SK-N-SH (cell line): Measurements from ENCODE around the gene RPL7A. TPM values are rescaled to one million over a fixed set of nuclear protein-coding genes. Genes with fewer than 3 reads are reported as not detected.

Experiments used
- CTCF ChIA-PET: fragments of 300-600, 350-600 bp; formaldehyde crosslinking; extraction: SDS; loops from one replicate; lab custom pipeline; 2021; lab: Yijun Ruan, JAX
- POLR2A ChIA-PET: fragments of 350-600 bp; sonication (Branson Sonifier 250); formaldehyde crosslinking; extraction: SDS; loops from one replicate; lab custom pipeline; 2020; ENCODE audit warnings: antibody characterized with exemption, inconsistent platforms; lab: Yijun Ruan, JAX
- DNase-seq: peaks from one replicate; pipeline ENCODE4 v3.0.0; 2012
- H2AFZ ChIP-seq: fragments of 200-600 bp; sonication (generic); 2 replicates; pipeline ENCODE4 v1.8.1; 2016; ENCODE audit warnings: antibody characterized with exemption, mild to moderate bottlenecking, low read depth
- H3F3A ChIP-seq: fragments of 200-600 bp; sonication (generic); replicated peaks from 2 replicates; pipeline ENCODE3; 2016; ENCODE audit warnings: antibody characterized with exemption, mild to moderate bottlenecking; ENCODE audit not compliant: insufficient read depth
- H3K27ac ChIP-seq, 2 experiments: fragments of 200-500 bp in 1 of 2; fragments of 200-600 bp in 1 of 2; sonication (Bioruptor generic) in 1 of 2; sonication (generic), shearing (Covaris generic) in 1 of 2; 2 replicates each; pipeline versions ENCODE4 v1.5.1 to v1.6.1; 2014 to 2016; ENCODE audit warnings: low read depth in 2 of 2, inconsistent platforms in 1 of 2, low read length in 1 of 2, mild to moderate bottlenecking in 1 of 2, mixed read lengths in 1 of 2
- H3K27me3 ChIP-seq: fragments of 200-600 bp; sonication (generic), shearing (Covaris generic); 2 replicates; pipeline ENCODE4 v1.6.1; 2016; ENCODE audit warnings: mixed run types; ENCODE audit not compliant: insufficient read depth
- H3K36me3 ChIP-seq, 2 experiments: fragments of 200-500 bp in 1 of 2; fragments of 200-600 bp in 1 of 2; sonication (Bioruptor generic) in 1 of 2; sonication (generic) in 1 of 2; replicated peaks in 1 of 2; 2 replicates each; pipeline versions ENCODE3 to v1.5.1; 2014 to 2016; ENCODE audit warnings: low read length in 1 of 2, mild to moderate bottlenecking in 1 of 2; ENCODE audit not compliant: insufficient read depth in 2 of 2, control insufficient read depth in 1 of 2
- H3K4me1 ChIP-seq, 2 experiments: fragments of 200-500 bp in 1 of 2; fragments of 200-600 bp in 1 of 2; sonication (Bioruptor generic) in 1 of 2; sonication (generic), shearing (Covaris generic) in 1 of 2; 2 replicates each; pipeline versions ENCODE4 v1.5.1 to v1.6.1; 2014 to 2016; ENCODE audit warnings: low read depth in 1 of 2, low read length in 1 of 2, mixed run types in 1 of 2; ENCODE audit not compliant: insufficient read depth in 2 of 2, control insufficient read depth in 1 of 2
- H3K4me2 ChIP-seq: fragments of 200-600 bp; sonication (generic), shearing (Covaris generic); 2 replicates; pipeline ENCODE4 v1.6.1; 2017; ENCODE audit warnings: mixed run types
- H3K4me3 ChIP-seq, 2 experiments: fragments of 200-500 bp in 1 of 2; fragments of 200-600 bp in 1 of 2; sonication (Bioruptor generic) in 1 of 2; sonication (generic), shearing (Covaris generic) in 1 of 2; 2 replicates each; pipeline versions ENCODE4 v1.5.1 to v1.8.1; 2014 to 2016; ENCODE audit warnings: low read depth in 2 of 2, inconsistent platforms in 1 of 2, low read length in 1 of 2, mild to moderate bottlenecking in 1 of 2, mixed read lengths in 1 of 2, moderate library complexity in 1 of 2
- H3K79me2 ChIP-seq: fragments of 200-600 bp; sonication (generic); 2 replicates; pipeline ENCODE4 v1.8.1; 2017; ENCODE audit warnings: mild to moderate bottlenecking; ENCODE audit not compliant: insufficient read depth
- H3K9ac ChIP-seq: fragments of 200-600 bp; sonication (generic); 2 replicates; pipeline ENCODE4 v1.6.1; 2017; ENCODE audit warnings: mixed run types
- H3K9me2 ChIP-seq: fragments of 200-600 bp; sonication (generic); 2 replicates; pipeline ENCODE4 v1.6.1; 2017; ENCODE audit warnings: mixed run types
- H3K9me3 ChIP-seq: fragments of 200-600 bp; sonication (generic); 2 replicates; pipeline ENCODE4 v1.6.1; 2017; ENCODE audit warnings: mixed run types, mild to moderate bottlenecking, moderate library complexity
- H4K20me1 ChIP-seq: fragments of 200-600 bp; sonication (generic); 2 replicates; pipeline ENCODE4 v1.6.1; 2017; ENCODE audit warnings: mild to moderate bottlenecking, mixed run types; ENCODE audit not compliant: insufficient read depth
- ELF1 ChIP-seq: IDR thresholded peaks from 2 replicates; pipeline ENCODE4 v1.4.0; 2012
- EP300 ChIP-seq, 2 experiments: IDR thresholded peaks; 2 replicates each; pipeline versions ENCODE4 v1.4.0 to v1.6.1; 2012; ENCODE audit warnings: borderline replicate concordance in 1 of 2, low read depth in 1 of 2, low read length in 1 of 2
- EZH2phosphoT487 ChIP-seq: fragments of 200-600 bp; sonication (generic); IDR thresholded peaks from 2 replicates; pipeline ENCODE4 v1.6.1; 2017; ENCODE audit warnings: low read depth, mixed run types, mild to moderate bottlenecking, antibody characterized with exemption, moderate library complexity, borderline replicate concordance
- FOSL2 ChIP-seq: IDR thresholded peaks from 2 replicates; pipeline ENCODE4 v1.4.0; 2012; ENCODE audit warnings: low read depth, mild to moderate bottlenecking, moderate library complexity, borderline replicate concordance
- FOXJ3 ChIP-seq: sonication (generic); formaldehyde crosslinking; IDR thresholded peaks from 2 replicates; pipeline ENCODE4 v1.5.1; 2020; ENCODE audit warnings: mild to moderate bottlenecking, missing genetic modification reagents
- FOXM1 ChIP-seq: IDR thresholded peaks from 2 replicates; pipeline ENCODE4 v1.4.0; 2012; ENCODE audit warnings: low read depth, mild to moderate bottlenecking
- GATA2 ChIP-seq: sonication (generic); formaldehyde crosslinking; IDR thresholded peaks from 2 replicates; pipeline ENCODE4 v1.5.0; 2020; ENCODE audit warnings: mild to moderate bottlenecking, missing genetic modification reagents
- JUND ChIP-seq: IDR thresholded peaks from 2 replicates; pipeline ENCODE4 v1.4.0; 2012
- MEF2A ChIP-seq: IDR thresholded peaks from 2 replicates; pipeline ENCODE4 v1.4.0; 2012; ENCODE audit warnings: low read depth, borderline replicate concordance
- NFIC ChIP-seq: IDR thresholded peaks from 2 replicates; pipeline ENCODE4 v1.4.0; 2012; ENCODE audit warnings: borderline replicate concordance
- POLR2AphosphoS5 ChIP-seq: IDR thresholded peaks from 2 replicates; pipeline ENCODE4 v1.6.1; 2012; ENCODE audit warnings: low read depth, low read length
- RCOR1 ChIP-seq: fragments of 150-350 bp; IDR thresholded peaks from 2 replicates; pipeline ENCODE4 v1.6.1; 2017; ENCODE audit warnings: antibody characterized with exemption, low read length
- RFX5 ChIP-seq: IDR thresholded peaks from 2 replicates; pipeline ENCODE4 v1.6.1; 2012; ENCODE audit warnings: mild to moderate bottlenecking, improper control_type of control experiment, low read length
- TAF1 ChIP-seq: IDR thresholded peaks from 2 replicates; pipeline ENCODE4 v1.6.1; 2012; ENCODE audit warnings: low read depth, mild to moderate bottlenecking, low read length, moderate library complexity, borderline replicate concordance
- TEAD4 ChIP-seq: IDR thresholded peaks from 2 replicates; pipeline ENCODE4 v1.4.0; 2012; ENCODE audit warnings: mild to moderate bottlenecking, borderline replicate concordance; ENCODE audit not compliant: insufficient read depth
- WGBS: methylation state at CpG from one replicate; pipeline ENCODE4 v1.1.6; 2017; ENCODE audit warnings: low lambda C conversion rate; 5-methylcytosine and 5-hydroxymethylcytosine counted together
- polyA plus RNA-seq, 3 experiments: library from polyadenylated mRNA; depleted of rRNA; stranded (reverse); fragments of >200 nt; gene quantifications; 2 replicates each; pipeline ENCODE4 v1.2.3, GENCODE V29; 2012
- TF ChIP-seq, protein P1 (sequence below): fragments of 150-350 bp; IDR thresholded peaks from 2 replicates; pipeline ENCODE4 v1.6.1; 2016; ENCODE audit warnings: mild to moderate bottlenecking, low read depth, low read length
- TF ChIP-seq, protein P2 (sequence below): IDR thresholded peaks from 2 replicates; pipeline ENCODE4 v1.4.0; 2012; ENCODE audit warnings: low read depth
- TF ChIP-seq, protein P3 (sequence below): IDR thresholded peaks from 2 replicates; pipeline ENCODE4 v1.6.1; 2012; ENCODE audit warnings: mild to moderate bottlenecking, low read depth, low read length, moderate library complexity
- TF ChIP-seq, protein P4 (sequence below): fragments of 200-600 bp; sonication (generic); IDR thresholded peaks from 2 replicates; pipeline ENCODE4 v1.6.1; 2017; ENCODE audit warnings: antibody characterized with exemption, mild to moderate bottlenecking, moderate library complexity
- TF ChIP-seq, protein P5 (sequence below): IDR thresholded peaks from 2 replicates; pipeline ENCODE4 v1.4.0; 2012; ENCODE audit warnings: low read depth, borderline replicate concordance

The RPL7A gene
- polyA plus RNA-seq, 1 of the 3 experiments (the other 2 are of a cell fraction), result 4,121 TPM

DNA sequence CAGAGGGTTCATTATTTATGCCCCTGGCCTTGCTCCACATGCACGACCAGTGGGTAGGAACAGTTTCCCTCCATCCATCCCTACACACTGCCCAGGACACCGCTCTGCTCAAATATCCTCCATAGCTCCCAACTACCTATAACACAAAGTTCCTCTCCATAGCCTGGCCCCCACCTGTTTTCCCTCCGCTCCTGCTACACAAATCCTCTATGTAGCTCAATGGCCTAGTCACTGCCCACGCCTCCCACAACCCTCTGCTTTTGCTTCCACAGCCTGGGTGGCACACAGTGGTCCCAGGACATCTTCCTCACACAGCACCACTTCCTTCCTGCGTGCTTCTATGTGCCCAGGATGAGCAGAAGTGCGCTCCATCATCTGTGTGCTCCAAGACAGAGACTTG lies 49.4 kb downstream of the RPL7A start (continued):
- TF ChIP-seq MEF2A (no peak), RCOR1 (no peak), EP300 (IDR thresholded peaks at IDR 0.05; ENCODE audit: borderline replicate concordance in 1 of 2, low read depth in 1 of 2, low read length in 1 of 2) (no peak)
- TF ChIP-seq, all 33 proteins: peak for 0

DNA sequence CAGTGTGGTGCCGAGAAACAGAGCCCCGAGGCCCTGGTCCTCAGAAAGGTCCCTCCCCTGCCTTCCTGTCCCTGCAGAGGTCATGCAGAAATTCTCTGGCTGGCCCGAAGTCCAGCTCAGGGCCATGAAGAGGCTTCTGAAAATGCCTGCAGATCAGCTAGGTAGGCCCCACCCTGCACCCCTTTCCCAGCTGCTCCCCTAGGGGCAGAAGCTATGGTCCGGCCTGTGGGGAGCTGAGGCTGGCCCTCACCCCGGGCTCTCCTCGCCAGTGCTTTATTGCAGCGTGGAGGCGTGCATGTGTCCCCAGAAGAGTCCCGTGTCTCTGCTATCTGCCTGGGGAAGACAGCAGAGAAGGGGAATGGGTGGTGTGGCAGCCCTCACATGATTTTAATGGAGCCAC lies 49.9 kb downstream of the RPL7A start:
- Histone ChIP-seq H2AFZ (no peak overlapping the region), H3K27me3 (no peaks in the 10 kb centered on the region), H3K27ac (no peak overlapping the region), H3K4me2 (no peak overlapping the region), H3K9me3 (no peaks in the 10 kb centered on the region), H4K20me1 (no peaks in the 10 kb centered on the region), H3K36me3 (peaks cover 0 to 5% of the 10 kb centered on the region in 2 experiments), H3K4me3 (no peak overlapping the region), H3K79me2 (no peaks in the 10 kb centered on the region), H3K4me1 (no peaks in the 10 kb centered on the region), H3K9ac (no peak overlapping the region), H3F3A (no peaks in the 10 kb centered on the region), H3K9me2 (no peaks in the 10 kb centered on the region)
- CTCF ChIA-PET, result no interaction called here
- TF ChIP-seq POLR2AphosphoS5, result no peak
- POLR2A ChIA-PET, result no interaction called here
- DNase-seq, result no peak
- WGBS, result 65% methylated on average over 9 of the region's 9 CpGs

DNA sequence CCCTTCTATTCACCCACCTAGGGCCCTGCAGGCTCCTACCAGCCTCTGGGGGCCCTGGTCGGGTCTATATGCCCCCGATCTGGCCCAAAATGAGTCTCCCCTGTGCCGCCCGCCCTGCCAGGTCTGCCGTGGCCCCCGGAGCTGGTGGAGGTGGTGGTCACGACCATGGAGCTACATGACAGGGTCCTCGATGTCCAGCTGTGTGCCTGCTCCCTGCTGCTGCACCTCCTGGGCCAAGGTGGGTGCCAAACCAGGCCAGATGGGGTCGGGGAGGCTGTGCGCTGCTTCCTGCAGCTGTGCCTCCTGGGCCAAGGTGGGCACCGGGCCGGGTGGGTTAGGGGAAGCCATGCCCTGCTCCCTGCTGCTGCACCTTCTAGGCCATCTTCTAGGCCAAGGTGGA lies 52.3 kb downstream of the RPL7A start:
- CTCF ChIA-PET, result interaction anchor here (1.3 kb wide), 1 partner anchor 86 kb away, joined by 7 read pairs; no protein-coding TSS in a partner anchor
- no peak for DNase-seq
- POLR2A ChIA-PET, result no interaction called here
- TF ChIP-seq FOXJ3 (CRISPR knock-in tag), result no peak
- no peak for TF ChIP-seq EZH2phosphoT487
- TF ChIP-seq ELF1, result no peak
- TF ChIP-seq, protein P1, sequence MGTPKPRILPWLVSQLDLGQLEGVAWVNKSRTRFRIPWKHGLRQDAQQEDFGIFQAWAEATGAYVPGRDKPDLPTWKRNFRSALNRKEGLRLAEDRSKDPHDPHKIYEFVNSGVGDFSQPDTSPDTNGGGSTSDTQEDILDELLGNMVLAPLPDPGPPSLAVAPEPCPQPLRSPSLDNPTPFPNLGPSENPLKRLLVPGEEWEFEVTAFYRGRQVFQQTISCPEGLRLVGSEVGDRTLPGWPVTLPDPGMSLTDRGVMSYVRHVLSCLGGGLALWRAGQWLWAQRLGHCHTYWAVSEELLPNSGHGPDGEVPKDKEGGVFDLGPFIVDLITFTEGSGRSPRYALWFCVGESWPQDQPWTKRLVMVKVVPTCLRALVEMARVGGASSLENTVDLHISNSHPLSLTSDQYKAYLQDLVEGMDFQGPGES, result no peak
- TF ChIP-seq FOXM1, result no peak
- TF ChIP-seq GATA2 (CRISPR knock-in tag), result no peak
- no peak for TF ChIP-seq FOSL2
- TF ChIP-seq JUND, result no peak
- no peak for TF ChIP-seq TEAD4
- TF ChIP-seq, protein P2, sequence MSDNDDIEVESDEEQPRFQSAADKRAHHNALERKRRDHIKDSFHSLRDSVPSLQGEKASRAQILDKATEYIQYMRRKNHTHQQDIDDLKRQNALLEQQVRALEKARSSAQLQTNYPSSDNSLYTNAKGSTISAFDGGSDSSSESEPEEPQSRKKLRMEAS, result no peak
- TF ChIP-seq RFX5, result no peak
- TF ChIP-seq, protein P3, sequence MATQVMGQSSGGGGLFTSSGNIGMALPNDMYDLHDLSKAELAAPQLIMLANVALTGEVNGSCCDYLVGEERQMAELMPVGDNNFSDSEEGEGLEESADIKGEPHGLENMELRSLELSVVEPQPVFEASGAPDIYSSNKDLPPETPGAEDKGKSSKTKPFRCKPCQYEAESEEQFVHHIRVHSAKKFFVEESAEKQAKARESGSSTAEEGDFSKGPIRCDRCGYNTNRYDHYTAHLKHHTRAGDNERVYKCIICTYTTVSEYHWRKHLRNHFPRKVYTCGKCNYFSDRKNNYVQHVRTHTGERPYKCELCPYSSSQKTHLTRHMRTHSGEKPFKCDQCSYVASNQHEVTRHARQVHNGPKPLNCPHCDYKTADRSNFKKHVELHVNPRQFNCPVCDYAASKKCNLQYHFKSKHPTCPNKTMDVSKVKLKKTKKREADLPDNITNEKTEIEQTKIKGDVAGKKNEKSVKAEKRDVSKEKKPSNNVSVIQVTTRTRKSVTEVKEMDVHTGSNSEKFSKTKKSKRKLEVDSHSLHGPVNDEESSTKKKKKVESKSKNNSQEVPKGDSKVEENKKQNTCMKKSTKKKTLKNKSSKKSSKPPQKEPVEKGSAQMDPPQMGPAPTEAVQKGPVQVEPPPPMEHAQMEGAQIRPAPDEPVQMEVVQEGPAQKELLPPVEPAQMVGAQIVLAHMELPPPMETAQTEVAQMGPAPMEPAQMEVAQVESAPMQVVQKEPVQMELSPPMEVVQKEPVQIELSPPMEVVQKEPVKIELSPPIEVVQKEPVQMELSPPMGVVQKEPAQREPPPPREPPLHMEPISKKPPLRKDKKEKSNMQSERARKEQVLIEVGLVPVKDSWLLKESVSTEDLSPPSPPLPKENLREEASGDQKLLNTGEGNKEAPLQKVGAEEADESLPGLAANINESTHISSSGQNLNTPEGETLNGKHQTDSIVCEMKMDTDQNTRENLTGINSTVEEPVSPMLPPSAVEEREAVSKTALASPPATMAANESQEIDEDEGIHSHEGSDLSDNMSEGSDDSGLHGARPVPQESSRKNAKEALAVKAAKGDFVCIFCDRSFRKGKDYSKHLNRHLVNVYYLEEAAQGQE, result no peak
- no peak for TF ChIP-seq NFIC
- TF ChIP-seq, protein P4, sequence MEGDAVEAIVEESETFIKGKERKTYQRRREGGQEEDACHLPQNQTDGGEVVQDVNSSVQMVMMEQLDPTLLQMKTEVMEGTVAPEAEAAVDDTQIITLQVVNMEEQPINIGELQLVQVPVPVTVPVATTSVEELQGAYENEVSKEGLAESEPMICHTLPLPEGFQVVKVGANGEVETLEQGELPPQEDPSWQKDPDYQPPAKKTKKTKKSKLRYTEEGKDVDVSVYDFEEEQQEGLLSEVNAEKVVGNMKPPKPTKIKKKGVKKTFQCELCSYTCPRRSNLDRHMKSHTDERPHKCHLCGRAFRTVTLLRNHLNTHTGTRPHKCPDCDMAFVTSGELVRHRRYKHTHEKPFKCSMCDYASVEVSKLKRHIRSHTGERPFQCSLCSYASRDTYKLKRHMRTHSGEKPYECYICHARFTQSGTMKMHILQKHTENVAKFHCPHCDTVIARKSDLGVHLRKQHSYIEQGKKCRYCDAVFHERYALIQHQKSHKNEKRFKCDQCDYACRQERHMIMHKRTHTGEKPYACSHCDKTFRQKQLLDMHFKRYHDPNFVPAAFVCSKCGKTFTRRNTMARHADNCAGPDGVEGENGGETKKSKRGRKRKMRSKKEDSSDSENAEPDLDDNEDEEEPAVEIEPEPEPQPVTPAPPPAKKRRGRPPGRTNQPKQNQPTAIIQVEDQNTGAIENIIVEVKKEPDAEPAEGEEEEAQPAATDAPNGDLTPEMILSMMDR, result no peak
- no peak for TF ChIP-seq TAF1
- TF ChIP-seq, protein P5, sequence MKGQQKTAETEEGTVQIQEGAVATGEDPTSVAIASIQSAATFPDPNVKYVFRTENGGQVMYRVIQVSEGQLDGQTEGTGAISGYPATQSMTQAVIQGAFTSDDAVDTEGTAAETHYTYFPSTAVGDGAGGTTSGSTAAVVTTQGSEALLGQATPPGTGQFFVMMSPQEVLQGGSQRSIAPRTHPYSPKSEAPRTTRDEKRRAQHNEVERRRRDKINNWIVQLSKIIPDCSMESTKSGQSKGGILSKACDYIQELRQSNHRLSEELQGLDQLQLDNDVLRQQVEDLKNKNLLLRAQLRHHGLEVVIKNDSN, result no peak
- TF ChIP-seq EP300 (IDR thresholded peaks at IDR 0.05; ENCODE audit: borderline replicate concordance in 1 of 2, low read depth in 1 of 2, low read length in 1 of 2), result no peak
- H3K36me3 ChIP-seq, result peaks cover 6 to 13% of the 10 kb centered on the region in 2 experiments
- H3K4me2 ChIP-seq, result no peak overlapping the region
- H4K20me1 ChIP-seq, result no peaks in the 10 kb centered on the region
- H3K27ac ChIP-seq, result no peak overlapping the region
- H3K9me2 ChIP-seq, result no peaks in the 10 kb centered on the region
- no peak overlapping the region for H2AFZ ChIP-seq
- no peak overlapping the region for H3K9ac ChIP-seq
- no peaks in the 10 kb centered on the region for H3K27me3 ChIP-seq
- H3K4me1 ChIP-seq, result no peaks in the 10 kb centered on the region
- no peaks in the 10 kb centered on the region for H3K9me3 ChIP-seq
- no peaks in the 10 kb centered on the region for H3F3A ChIP-seq
- WGBS, result 75% methylated on average over 6 of the region's 12 CpGs
- H3K4me3 ChIP-seq, result no peak overlapping the region
- H3K79me2 ChIP-seq, result no peaks in the 10 kb centered on the region
